GM12874 (cell line): ENCODE data around the gene NSG1.

Source experiments
- CTCF ChIP-seq: IDR thresholded peaks from 2 replicates; pipeline ENCODE4 v1.5.1; 2011; ENCODE audit warnings: low read depth, mild to moderate bottlenecking, control low read depth, low read length, moderate library complexity; ENCODE audit not compliant: insufficient read depth

NSG1 gene

GRCh38 chr4:4456351-4456750 lies 69.4 kb downstream of the NSG1 start:
- TF ChIP-seq CTCF = no peak

DNA sequence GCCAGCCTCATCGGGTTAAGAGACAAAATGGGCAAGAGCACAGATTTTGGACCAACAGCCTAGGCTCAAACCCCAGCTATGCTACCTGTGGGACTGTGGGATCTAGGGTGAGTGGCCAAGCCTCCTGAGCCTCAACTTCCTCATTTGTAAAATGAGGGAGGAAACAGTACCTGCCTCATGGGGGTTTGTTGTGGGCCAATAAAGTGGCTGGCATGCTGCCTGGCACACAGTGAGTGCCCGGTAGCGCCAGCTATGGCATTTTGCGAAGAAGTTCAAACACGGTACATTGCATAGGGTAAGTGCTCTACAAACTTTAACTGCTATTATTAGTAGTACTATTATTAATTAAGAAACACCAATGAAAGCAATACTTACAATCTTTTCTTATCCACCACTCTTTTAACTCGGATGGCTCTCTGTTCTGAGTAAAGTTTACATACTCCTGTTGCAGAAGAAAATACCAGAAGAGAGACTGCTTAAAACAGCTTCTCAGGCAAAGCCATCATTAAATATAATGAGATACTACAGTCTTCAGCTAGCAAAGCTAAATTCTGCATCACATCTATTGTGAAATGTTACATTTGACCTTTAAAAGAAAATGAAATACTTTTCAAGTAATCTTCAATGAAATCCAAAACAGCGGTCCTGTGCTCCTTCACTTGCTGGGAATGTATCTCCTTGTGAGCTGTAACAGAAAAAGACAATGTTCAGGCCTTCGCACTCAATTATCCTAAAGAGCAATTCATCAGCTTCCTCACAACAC lies 70.1 kb downstream of the NSG1 start:
- TF ChIP-seq CTCF = no peak

GRCh38 chr4:4457803-4458553 lies 71.1 kb downstream of the NSG1 start:
- no peak for TF ChIP-seq CTCF

- no peak for TF ChIP-seq CTCF
Observed at GRCh38 chr4:4459181-4459580, 72.3 kb downstream of the NSG1 start.

- no peak for TF ChIP-seq CTCF
Observed at GRCh38 chr4:4460759-4461158, 73.9 kb downstream of the NSG1 start.

DNA sequence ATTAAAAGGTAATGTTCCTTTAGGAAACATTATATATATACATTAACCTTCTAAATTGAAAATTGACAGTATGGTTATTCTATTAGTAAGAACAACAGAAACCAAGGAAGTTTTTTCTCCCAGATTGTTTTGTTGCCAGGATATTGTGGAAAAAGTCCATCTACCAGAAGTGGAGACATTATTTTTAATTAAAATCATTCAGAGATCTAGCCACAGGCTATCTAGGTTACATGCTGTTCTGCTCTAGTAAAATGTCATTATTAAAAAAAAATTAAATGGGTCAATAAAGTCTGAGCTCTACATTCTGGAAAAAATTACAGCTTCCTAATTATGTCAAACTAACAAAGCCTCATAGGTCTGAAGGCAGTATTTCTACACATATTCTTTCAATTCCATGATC lies 74.3 kb downstream of the NSG1 start:
- no peak for TF ChIP-seq CTCF

DNA sequence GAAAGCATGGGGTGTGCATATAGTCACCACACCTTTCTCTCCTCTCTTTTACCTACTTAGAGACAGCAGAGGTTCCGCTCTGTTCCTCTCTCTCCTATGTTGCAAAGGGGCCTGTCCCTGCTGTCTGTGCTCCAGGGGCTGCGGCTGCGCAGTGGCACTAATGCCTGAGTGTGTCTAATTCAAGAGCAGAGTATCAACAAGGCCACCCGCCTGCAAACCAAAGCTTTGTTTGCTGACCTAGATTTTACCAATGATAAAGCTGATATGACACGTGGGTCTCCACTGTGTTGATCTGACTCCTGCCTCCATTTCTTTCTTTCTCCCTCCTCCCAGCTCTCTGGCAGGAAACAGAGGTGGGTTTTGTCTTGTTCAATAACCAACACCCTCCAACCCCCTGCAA lies 74.9 kb downstream of the NSG1 start:
- no peak for TF ChIP-seq CTCF
